Stimulated activated CD8-positive, alpha-beta memory T cell treated with anti-CD3 and anti-CD28 coated beads, Interleukin-12 subunit alpha, Interleukin-12 subunit beta, amount 100 ng/mL, for 4 hours (primary cell): Measurements from ENCODE around the gene CANT1.
"Not testable (repeated sequence)": the region's sequence is repeated elsewhere in the genome, so short reads cannot be mapped to it uniquely, and the experiment has no call there.

Source experiments
- DNase-seq: peaks from one replicate; pipeline ENCODE4 v3.0.0-alpha.2; 2020; ENCODE audit warnings: low read depth

CANT1 gene

GRCh38 chr17:78976907-78977680 lies 32.5 kb downstream of the CANT1 start:
- no peak for DNase-seq

- no peak for DNase-seq
Observed at GRCh38 chr17:78974635-78975591, 34.7 kb downstream of the CANT1 start.

- no peak for DNase-seq
Observed at GRCh38 chr17:78973792-78974520, 35.6 kb downstream of the CANT1 start.

- DNase-seq, result no peak
Observed at GRCh38 chr17:78973196-78973595, 36.4 kb downstream of the CANT1 start.

- no peak for DNase-seq
Observed at GRCh38 chr17:78972507-78973105, 37.0 kb downstream of the CANT1 start.

GRCh38 chr17:78971756-78972506 lies 37.6 kb downstream of the CANT1 start:
- DNase-seq, result no peak

GRCh38 chr17:78970834-78971755 lies 38.5 kb downstream of the CANT1 start:
- DNase-seq, result peak; percentile 40

- DNase-seq, result no peak
Observed at GRCh38 chr17:78969865-78970264, 39.7 kb downstream of the CANT1 start.

- DNase-seq, result no peak
Observed at GRCh38 chr17:78967782-78968362, 41.7 kb downstream of the CANT1 start.

- no peak for DNase-seq
Observed at GRCh38 chr17:78966910-78967600, 42.5 kb downstream of the CANT1 start.

GRCh38 chr17:78966123-78966813 lies 43.3 kb downstream of the CANT1 start:
- no peak for DNase-seq

- DNase-seq, result no peak
Observed at GRCh38 chr17:78965491-78965924, 44.1 kb downstream of the CANT1 start.

GRCh38 chr17:78963378-78963777 lies 46.2 kb downstream of the CANT1 start:
- no peak for DNase-seq

- DNase-seq, result not testable (repeated sequence)
Observed at GRCh38 chr17:78962984-78963348, 46.6 kb downstream of the CANT1 start.

- no peak for DNase-seq
Observed at GRCh38 chr17:78962345-78962983, 47.1 kb downstream of the CANT1 start.

GRCh38 chr17:78961571-78961970 lies 48.0 kb downstream of the CANT1 start:
- DNase-seq, result no peak

GRCh38 chr17:78960928-78961327 lies 48.6 kb downstream of the CANT1 start:
- DNase-seq, result no peak

- DNase-seq, result no peak
Observed at GRCh38 chr17:78959803-78960202, 49.8 kb downstream of the CANT1 start.
